HG03460 (cell line): Measurements from ENCODE around the gene EXT2.

Experiments used
- ATAC-seq: cut with Tn5 transposase; IDR thresholded peaks from one replicate; pipeline ENCODE4 v1.9.1; 2021; ENCODE audit not compliant: unreplicated experiment

The EXT2 gene

DNA sequence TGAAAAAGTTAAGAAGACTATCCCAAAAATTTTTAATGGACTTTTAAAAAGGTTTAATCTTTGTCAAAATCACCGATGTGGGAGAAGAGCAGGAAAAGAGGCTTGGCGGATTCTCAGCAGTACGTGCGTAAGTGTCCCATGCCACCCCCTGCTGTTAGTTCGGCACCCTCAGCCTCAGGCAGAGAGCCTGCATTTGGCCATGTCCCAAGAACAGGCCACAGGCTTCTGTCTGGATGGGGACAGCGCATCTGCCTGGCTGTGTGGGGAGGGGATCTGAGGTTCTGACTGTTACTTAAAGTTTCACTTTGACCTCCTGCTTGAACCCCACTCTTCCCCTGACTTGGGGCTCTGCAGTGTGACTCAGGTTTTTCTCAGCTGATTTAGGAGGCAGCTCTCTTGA lies 35.3 kb downstream of the EXT2 start:
- ATAC-seq = no peak

DNA sequence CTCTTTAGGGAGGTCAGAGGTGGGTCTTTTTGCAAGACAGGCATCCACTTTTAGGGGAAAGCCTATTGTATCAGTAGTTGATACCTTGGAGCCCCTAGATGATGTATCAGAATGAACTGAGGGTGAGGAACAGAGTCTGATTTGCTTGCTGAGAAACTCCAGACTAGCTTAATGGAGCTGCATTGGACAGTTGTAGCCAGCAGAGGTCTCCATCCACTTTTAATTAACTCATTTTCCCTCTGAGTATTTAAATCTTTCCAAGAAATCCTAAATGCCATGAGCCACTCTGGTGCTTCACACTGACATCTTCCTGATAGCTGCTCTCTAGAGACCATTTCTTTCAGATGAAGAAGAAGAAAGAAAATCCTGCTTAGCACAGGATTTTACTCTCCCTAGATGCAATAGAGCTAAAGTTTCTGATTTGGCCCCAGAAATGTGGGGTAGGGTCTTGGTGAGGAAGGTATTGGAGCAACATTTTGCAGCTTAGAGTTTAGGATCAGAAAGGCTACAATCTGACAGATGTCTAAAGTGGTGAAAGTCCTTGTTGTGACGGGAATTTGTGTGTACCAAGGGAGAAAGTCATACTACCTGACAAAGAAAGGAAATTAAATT lies 38.0 kb downstream of the EXT2 start:
- no peak for ATAC-seq

DNA sequence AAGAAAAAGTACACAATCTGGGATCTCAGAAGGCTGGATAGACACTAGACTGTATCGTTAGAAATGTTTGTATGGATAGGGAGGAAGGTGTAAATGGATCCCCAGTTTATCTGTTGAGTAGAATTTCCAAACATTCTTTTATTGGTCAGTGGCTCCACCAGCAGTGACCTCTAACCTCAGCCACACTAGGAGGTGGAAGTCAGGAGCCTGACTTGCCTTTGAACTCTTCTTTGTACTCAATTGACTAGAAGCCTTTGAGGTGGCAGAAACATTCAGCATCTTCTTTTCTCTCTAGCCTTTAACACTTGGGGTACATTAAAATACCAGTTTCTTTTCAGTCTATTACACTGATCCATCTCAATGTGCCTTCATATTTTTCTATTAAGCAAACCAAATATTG lies 39.1 kb downstream of the EXT2 start:
- no peak for ATAC-seq

DNA sequence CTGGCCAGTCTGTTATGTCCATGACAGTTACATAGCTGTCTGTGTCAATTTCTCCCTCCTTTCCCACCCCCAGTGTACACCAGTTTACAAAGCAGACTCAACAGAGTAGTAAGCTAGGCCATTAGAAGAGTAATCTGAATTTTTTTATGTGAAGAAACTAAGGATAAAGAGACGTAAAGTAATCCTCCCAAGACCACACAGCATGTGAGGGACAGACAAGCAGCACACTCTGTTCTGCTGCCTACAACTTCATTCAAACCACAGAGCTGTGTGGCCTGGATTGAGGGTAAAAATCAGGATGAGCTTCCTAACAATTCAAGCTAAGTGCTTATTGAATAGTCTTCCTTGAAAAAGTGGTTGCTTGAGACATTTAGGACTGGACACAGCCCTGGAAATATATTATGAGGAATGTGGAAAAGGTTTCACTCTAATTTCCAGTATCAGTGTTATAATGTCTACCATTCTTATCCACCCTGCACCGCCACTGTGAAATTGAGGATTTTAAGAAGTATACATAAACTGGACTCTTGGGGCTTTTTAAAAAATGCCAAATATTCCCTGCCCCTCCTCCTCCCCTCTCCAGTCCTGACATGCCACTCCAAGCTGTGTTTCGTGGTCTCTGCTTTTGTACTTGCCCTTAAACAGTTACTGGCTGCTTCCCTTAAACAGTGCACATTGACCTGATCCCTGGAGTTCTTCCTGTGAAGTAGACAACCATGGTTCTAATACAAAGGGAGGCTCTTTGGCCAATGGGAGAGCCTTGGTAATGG lies 40.9 kb downstream of the EXT2 start:
- ATAC-seq = no peak

DNA sequence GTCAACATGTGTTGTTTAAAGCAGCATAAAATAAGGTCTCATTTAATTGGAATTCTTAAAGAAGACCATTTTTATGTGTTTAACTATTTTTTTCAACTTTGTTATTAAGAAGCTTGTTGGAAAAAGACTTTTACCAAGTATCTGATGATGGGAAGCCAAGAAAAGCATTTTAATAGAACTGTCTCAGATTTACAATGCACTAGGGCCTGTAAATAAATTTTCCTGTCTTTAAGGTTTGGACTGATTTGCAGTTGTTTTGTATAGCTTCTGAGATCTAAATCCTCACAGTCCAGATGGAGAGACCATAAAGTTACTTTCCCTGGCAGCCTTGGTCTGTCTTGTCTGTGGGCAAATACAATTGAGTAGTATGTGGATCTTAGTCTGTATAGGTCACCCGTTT lies 41.6 kb downstream of the EXT2 start:
- no peak for ATAC-seq

DNA sequence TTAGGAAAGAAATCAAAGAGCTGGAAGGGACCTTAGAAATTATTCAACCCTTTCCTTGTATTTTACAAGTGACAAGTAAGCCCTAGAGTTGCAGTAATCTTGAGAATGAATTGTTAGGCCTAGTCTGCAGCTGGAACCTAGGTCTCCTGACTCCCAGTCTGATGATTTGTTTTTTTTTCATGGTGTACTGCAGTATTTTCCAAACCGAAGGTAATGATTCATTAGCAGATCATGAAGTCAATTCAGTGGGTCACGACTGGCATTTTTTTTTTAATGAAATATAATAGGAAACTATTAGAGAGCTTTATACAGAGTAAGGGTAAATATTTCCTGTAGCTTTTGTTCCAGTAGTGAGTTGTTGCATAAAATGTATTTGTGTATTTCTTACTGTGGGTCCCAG lies 42.8 kb downstream of the EXT2 start:
- ATAC-seq = no peak

DNA sequence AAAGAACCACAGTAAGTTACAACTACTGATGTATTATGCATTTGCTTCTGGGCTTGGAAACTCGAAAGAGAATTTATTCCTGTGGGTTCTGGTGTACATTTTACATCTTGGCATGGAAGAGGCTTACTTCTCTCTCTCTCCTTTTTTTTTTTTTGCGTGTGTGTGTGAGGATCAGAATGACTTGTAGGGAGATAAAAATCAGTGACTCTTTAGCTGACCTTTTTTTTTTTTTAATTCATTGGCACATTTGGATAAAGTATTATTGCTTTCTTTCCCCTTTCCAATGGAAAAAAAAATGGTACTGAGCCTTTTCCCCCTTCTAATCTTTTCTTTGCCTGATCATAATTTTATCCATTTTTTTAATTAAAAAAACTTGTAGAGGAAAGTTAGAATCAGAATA lies 43.5 kb downstream of the EXT2 start:
- no peak for ATAC-seq

DNA sequence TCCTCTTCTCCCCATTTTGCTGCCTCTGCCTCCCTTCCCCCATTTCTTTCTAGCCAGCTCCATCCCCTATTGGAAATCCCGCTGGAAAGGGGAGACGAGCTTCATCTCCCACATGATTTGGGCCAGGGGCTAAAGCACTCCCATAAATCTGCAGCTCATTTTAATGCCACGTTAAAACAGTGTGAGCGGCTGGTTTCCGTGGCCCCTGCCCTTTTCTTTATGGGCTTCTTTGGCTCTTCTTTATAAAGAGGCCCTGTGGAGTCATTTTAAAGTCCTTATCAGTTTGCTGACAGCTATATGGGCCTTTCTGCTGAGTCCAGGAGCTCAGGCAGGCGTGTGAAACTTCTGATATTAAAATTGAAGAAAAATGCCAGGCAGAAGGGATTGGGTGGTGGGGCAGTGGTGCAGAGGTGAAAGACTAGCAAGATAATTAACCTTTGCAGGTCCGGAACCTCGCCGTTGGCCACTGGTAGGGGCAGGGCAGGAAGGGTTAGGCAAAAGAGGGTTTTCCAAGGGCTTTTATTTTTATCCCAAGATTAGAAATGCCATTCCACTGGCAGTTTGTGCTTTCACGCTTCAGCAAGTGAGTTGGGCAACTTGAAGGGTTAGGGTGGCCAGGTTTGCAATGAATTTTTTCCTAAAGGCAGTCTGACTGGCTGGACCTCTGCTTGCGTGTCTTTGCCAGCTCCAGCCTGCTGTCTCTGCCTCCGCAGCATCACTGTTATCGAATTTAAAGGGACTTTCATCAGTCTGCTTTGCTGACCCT lies 44.3 kb downstream of the EXT2 start:
- no peak for ATAC-seq

DNA sequence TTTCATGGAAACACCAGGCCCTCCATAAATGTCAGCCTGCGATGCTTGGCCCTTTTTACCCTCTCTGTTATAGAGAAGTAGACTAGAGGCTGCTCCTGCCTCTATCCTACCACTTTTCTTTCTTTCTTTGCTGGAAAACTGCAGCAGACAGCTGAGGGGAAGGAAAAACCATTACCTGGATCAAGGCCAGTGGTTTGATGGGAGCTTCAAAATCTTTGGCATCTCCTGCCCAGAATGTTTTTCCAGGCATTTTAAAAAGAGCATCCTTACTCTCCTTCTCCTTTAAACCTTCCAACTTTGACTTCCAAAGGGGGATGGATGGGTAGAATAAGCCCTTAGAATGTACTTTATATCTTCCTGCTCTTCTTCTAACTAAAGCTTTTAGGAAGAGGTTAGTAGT lies 44.9 kb downstream of the EXT2 start:
- no peak for ATAC-seq

DNA sequence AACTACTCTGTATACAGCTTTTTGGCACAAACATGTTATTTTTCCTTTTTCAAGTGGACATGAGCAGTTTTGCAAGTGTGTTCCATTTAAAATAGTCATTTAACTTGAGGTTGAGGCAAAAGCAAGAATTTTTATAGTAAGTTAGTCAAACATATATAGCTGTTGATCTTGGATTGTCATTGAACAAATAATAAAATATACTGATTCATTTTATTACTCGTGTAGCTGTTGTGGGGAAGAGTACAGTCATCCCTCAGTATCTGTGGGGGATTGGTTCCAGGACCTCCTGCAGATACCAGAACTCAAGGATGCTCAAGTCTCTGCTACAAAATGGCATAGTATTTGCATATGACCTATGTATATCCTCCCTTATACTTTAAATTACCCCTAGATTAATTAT lies 45.3 kb downstream of the EXT2 start:
- no peak for ATAC-seq

DNA sequence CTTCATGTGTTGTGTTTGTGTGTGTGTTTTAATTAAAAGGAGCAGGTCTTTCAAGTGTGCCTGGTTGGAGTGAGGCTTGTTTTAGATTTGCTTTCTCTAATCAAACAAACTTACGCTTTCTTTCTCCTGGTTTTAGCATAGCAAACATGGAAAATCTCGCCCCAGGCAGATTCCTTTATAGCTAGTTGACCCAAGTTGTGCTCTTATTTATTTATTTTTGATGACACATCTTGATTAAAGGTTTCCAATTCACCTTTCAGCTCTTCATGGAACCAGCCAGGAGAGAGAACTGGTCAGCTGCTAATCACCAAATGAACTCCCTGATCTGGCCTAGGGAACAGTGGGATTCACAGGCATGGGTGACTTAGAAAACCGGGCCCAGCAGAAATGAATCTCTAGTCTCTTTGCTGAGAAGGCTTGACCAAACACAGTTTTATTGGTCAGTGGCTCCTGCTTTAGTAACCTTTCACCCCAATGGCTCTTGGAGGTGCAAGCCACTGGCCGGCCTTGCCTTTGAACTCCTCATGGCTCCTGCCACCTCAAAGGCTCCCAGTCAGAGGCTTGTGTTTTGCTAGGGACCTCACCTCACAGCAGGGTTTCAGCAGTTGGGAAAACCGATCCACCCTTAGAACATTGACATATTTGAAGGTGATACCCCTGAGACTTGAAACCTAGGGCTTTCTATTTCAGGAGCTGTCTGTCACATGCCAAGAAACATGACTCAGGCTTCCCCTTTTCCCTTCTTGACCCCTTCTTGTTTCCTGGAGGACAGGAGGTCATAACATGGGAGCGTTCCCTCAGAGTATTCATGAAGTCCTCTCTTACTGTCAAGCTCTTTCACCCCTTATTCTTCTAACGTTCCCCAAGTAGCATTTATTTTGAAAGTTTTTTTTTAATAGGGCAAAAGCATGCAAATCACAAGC lies 48.8 kb downstream of the EXT2 start:
- ATAC-seq = no peak

DNA sequence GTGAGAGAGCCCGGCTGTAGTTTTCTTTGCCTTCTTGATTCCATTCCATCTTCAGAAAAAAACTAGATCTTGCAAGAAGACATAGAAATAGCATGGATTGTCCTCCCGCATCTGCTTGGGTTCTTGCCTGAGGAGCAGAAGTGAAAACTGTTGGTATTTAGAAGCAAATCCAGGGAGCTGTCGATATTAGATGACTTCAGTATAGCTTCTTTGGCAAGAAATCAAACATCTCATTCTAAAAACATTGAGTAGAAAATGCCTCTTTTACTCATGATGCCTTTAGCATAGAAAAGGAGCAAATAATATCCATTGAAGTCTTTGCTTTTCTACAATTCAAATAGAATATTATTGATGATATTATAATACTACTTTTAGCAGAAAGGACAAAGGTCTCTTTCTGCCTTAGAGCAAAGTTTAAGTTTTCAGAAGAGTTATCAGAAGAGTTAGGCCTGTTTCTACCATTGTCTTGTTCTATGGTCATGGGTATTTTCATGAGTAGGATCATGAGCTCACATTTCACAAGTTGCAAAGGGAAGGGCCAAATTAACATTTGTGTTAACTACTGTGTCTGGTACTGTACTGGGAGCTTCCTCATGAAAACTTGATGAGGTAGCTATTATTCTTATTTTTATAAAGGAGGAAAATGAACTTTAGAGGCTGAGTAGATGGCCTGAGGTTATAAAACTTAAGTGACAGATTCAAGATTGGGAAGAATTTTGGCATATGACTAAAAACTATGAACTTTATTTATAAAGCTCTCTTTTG lies 49.7 kb downstream of the EXT2 start:
- ATAC-seq = no peak

DNA sequence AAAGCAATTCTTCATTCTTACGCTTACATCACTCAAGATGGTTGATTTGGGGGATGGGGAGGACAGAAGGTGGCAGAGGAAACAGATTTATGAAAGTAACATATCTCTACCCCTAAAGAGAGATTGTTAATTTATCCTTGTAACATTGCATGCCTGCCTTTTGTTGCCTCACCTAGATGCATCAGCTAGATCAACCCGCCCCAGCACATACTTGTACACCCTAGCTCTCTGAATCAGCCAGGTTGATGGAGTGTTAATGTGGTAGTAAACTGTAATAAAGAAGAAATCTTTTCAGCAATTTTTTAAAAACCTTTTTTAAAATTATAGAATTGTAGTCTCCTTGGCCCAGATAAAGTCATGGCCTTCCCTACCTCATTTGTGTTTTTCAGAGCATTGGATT lies 51.5 kb downstream of the EXT2 start:
- ATAC-seq = no peak

DNA sequence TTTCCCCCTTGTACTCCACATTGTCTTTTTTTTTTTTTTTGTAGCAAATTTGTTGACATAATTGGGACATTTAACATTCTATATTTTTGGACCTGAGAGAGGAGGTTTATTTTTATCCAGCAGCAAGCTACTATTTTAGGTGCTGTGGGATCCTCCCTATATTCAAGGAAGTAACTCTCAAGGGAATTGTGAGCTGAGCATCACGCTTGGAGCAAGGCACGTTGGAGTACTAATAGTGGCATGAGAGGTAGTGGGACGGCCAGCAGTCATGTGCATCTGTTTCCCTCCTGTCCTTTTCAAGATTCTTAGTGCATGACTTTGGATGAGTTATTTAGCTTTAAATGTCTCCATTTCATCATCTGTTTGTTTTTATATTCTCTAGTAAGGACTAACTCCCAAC lies 52.3 kb downstream of the EXT2 start:
- ATAC-seq = no peak

DNA sequence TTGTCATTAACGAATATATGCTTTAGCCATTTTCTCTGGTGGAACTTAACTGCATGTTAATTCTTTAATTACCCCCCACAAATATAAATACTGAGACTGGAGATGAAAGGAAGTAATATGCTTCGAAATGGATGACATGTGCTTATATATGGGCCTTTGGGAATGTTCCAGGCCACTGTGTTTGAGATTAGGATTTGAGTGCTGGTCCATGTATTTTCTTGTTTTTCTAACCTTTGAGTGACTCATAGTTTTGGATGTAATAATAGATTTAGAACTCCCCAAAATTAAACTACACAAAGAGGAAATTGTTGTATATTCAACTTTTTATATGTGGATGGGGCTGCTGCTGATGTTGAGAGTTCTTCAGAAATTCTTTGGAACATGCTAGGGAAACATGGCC lies 54.2 kb downstream of the EXT2 start:
- no peak for ATAC-seq

DNA sequence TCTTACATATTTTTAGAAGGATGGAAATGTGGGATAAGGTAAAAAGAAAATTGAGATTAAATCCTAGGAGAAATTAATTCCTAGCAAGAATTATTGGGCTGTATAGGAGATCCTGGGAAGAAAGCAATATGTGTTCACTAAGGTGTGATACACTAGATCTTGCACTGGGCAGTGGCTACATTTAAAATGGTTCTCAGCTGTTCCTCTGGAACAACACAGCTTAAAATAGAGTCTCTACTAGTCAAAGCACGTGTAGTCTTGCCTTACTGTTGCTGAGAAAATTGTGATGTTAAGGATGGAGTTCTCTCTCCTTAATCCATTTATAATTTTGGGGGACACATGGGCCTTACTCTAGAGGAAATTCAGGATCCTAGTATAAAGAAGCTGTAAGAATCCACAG lies 54.9 kb downstream of the EXT2 start:
- ATAC-seq = no peak

DNA sequence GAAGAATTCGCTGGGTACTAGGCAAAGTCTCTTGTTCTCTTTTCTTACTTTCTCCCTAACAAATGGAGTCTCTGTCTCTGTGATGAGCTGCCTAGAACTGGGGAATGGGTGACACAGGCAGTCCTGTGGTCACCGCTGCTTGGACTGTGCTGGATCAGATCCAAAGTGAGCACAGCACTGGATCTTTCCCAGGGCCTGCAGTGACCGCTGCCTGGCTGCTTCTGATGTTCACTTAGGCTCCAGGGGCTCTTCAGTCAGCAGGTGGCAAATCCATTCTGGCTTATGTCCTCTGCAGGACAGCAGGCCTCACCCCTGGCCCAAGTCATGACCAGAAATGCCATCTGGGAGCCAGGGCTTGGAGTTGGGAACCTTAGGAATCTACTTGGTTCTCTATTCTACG lies 61.5 kb downstream of the EXT2 start:
- no peak for ATAC-seq

DNA sequence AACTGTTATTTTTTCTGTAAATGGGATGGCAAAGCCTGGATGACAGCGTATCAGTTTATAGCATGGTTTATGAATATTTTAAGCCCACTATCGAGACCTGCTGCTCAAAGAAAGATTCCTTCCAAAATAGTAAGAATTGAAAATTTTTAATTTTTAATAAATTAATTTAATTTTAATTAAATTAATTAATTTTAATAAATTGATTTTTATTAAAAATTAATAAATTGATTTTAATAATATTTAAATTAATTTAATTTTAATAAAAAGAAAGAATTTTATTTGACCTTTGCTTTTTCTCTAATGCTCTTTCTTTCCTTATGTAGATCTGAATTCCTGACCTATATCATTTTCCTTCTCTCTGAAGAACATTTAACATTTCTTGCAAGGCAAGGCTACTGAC lies 62.9 kb downstream of the EXT2 start:
- ATAC-seq = no peak

DNA sequence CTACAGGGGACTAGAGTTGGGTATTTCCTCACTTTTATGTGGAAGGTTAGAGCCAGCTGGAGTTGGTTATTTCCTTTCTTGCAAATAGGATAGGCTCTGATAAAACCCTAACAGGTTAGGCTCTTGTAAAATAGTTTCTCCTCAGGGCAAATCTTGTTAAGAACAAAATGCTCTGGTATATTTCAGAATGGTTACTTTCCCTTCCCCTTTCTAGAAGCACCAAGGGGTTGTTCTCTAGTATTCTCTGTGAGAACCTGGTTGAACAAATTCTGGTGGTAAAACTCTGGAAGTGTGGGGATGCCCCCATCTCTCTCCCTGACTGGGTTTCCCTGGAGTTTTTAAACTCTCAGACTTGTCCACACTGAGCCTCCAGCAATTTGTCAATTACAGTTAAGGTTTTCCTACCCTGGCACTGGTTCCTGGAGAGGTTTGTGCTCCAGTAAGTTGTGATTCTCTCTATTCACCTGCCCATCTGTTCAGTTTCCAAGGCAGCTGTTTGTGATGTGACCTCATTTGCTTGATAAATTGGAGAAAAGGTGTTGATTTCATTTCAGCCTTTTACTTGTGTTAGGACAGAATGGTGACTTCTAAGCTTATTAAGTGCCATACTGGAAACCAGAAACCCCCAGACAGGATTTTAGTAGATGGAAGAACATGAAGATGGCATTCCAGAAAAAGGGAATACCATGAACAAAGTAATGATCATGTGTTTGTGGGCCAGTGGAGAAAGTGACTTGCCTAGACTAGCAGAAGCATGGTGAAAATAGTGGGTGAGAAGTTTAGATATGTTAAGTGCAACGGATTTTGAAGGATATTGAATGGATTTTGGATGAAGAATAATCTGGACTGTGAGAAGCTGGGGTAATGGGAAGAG lies 64.6 kb downstream of the EXT2 start:
- ATAC-seq = no peak

DNA sequence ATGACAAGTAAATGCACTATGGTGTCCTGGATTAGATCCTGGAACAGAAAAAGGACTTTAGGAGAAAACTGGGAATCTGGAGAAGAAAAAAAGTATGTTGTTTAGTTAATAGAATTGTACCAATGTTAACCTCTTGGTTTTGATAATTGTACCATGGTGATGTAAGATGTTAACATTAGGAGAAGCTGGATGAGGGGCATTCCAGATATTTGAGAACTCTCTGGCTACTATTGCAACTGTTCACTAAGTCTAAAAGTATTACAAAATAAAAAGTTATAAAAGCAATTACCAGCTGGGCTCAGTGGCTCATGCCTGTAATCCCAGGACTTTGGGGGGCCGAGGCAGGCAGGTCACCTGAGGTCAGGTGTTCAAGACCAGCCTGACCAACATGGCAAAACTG lies 66.5 kb downstream of the EXT2 start:
- no peak for ATAC-seq
